HCT116 (cell line): Measurements from ENCODE around the gene HEXD. TPM values are rescaled to one million over a fixed set of nuclear protein-coding genes. Genes with fewer than 3 reads are reported as not detected.

ENCODE experiments used
- ATAC-seq: fragments of 200-7000 bp; cut with Tn5 transposase; 2 replicates; pipeline ENCODE4 v1.9.1; 2020; ENCODE audit warnings: mild to moderate bottlenecking, moderate library complexity
- BruUV-seq: library from RNA; stranded (reverse); fragments of 400-500 nt; replicated peaks from 2 replicates; lab custom pipeline; 2021; lab: Mats Ljungman, UMichigan
- CTCF ChIA-PET: fragments of 300-600 bp; sonication (Branson Sonifier 250); formaldehyde crosslinking; loops from one replicate; lab custom pipeline; 2021; ENCODE audit warnings: antibody characterized with exemption; lab: Charles Lee
- POLR2A ChIA-PET: fragments of 300-600, 350-600 bp; sonication (Branson Sonifier 250); formaldehyde crosslinking; loops from one replicate; lab custom pipeline; 2021; ENCODE audit warnings: antibody characterized with exemption; lab: Charles Lee
- RAD21 ChIA-PET, 2 experiments: fragments of 300-600 bp; sonication (Branson Sonifier 250); formaldehyde crosslinking; loops; one replicate each; lab custom pipeline; 2023; ENCODE audit warnings: low total read pairs in 2 of 2; ENCODE audit not compliant: uncharacterized antibody in 2 of 2, unreplicated experiment in 2 of 2, low non-redundant PET in 1 of 2; lab: Charles Lee
- DNase-seq: peaks from one replicate; pipeline ENCODE4 v3.0.0-alpha.2; 2010; ENCODE audit warnings: low read depth, low spot score
- H2AFZ ChIP-seq: fragments of 200-600 bp; shearing (Covaris generic), sonication (generic); 2 replicates; pipeline ENCODE4 v1.6.1; 2017; ENCODE audit warnings: low read depth, mixed run types, mixed read lengths, antibody characterized with exemption, low read length; ENCODE audit not compliant: poor library complexity, severe bottlenecking
- H3K27ac ChIP-seq: 2 replicates; pipeline ENCODE4 v1.5.1; 2012; ENCODE audit warnings: low read depth, low read length
- H3K27me3 ChIP-seq: fragments of 200-600 bp; sonication (generic); 2 replicates; pipeline ENCODE4 v1.6.1; 2016; ENCODE audit warnings: mixed run types, low read length, mixed read lengths; ENCODE audit not compliant: insufficient read depth
- H3K36me3 ChIP-seq, 2 experiments: fragments of 200-500 bp in 1 of 2; fragments of 200-600 bp in 1 of 2; sonication (Bioruptor generic) in 1 of 2; sonication (generic) in 1 of 2; 2 replicates each; pipeline versions ENCODE4 v1.5.1 to v1.6.1; 2014 to 2016; ENCODE audit warnings: low read length in 2 of 2, inconsistent platforms in 1 of 2, mixed read lengths in 1 of 2, mixed run types in 1 of 2; ENCODE audit not compliant: insufficient read depth in 2 of 2, control insufficient read depth in 1 of 2
- H3K4me1 ChIP-seq, 2 experiments: fragments of 200-600 bp in 1 of 2; sonication (generic) in 1 of 2; 2 replicates each; pipeline versions ENCODE4 v1.5.1 to v1.6.1; 2012 to 2017; ENCODE audit warnings: low read length in 2 of 2, inconsistent platforms in 1 of 2, mild to moderate bottlenecking in 1 of 2, mixed read lengths in 1 of 2, mixed run types in 1 of 2, moderate library complexity in 1 of 2; ENCODE audit not compliant: insufficient read depth in 2 of 2, control insufficient read depth in 1 of 2
- H3K4me2 ChIP-seq: fragments of 200-600 bp; sonication (generic); 2 replicates; pipeline ENCODE4 v1.6.1; 2017; ENCODE audit warnings: mixed run types, low read length, mixed read lengths
- H3K4me3 ChIP-seq, 2 experiments: fragments of 200-600 bp in 1 of 2; sonication (generic) in 1 of 2; replicated peaks in 1 of 2; 2 replicates each; pipeline ENCODE4 v1.5.1; 2011 to 2016; ENCODE audit warnings: low read length in 2 of 2, control low read depth in 1 of 2, low read depth in 1 of 2, mild to moderate bottlenecking in 1 of 2, mixed read lengths in 1 of 2, mixed run types in 1 of 2
- H3K79me2 ChIP-seq: fragments of 200-600 bp; sonication (generic); 2 replicates; pipeline ENCODE4 v1.6.1; 2017; ENCODE audit warnings: mild to moderate bottlenecking, mixed run types, low read length, moderate library complexity, mixed read lengths; ENCODE audit not compliant: insufficient read depth
- H3K9ac ChIP-seq: fragments of 200-600 bp; sonication (generic); 2 replicates; pipeline ENCODE4 v1.6.1; 2016; ENCODE audit warnings: low read length, mixed read lengths
- H3K9me2 ChIP-seq: fragments of 200-600 bp; sonication (generic), shearing (Covaris generic); 2 replicates; pipeline ENCODE4 v1.6.1; 2017; ENCODE audit warnings: mixed run types, mild to moderate bottlenecking, moderate library complexity; ENCODE audit not compliant: insufficient read depth
- H3K9me3 ChIP-seq, 2 experiments: fragments of 200-500 bp in 1 of 2; fragments of 200-600 bp in 1 of 2; sonication (Bioruptor generic) in 1 of 2; sonication (generic) in 1 of 2; 2 replicates each; pipeline ENCODE4 v1.6.1; 2014 to 2017; ENCODE audit warnings: low read length in 2 of 2, mixed read lengths in 2 of 2, inconsistent platforms in 1 of 2, low read depth in 1 of 2, mild to moderate bottlenecking in 1 of 2, mixed run types in 1 of 2, moderate library complexity in 1 of 2; ENCODE audit not compliant: control insufficient read depth in 1 of 2, insufficient read depth in 1 of 2
- H4K20me1 ChIP-seq: fragments of 200-600 bp; sonication (generic), shearing (Covaris generic); 2 replicates; pipeline ENCODE4 v1.6.1; 2017; ENCODE audit warnings: mixed run types, mild to moderate bottlenecking, moderate library complexity; ENCODE audit not compliant: insufficient read depth
- ATF3 ChIP-seq: IDR thresholded peaks from 2 replicates; pipeline ENCODE4 v1.6.1; 2012
- CTCF ChIP-seq, 3 experiments: fragments of 200-600 bp in 1 of 3; sonication (generic) in 1 of 3; IDR thresholded peaks in 2 of 3; conservative IDR thresholded peaks in 1 of 3; 2 replicates each; pipeline ENCODE4 v1.5.1; 2012 to 2017; ENCODE audit warnings: low read depth in 2 of 3, low read length in 2 of 3, antibody characterized with exemption in 1 of 3, borderline replicate concordance in 1 of 3, control low read depth in 1 of 3, mild to moderate bottlenecking in 1 of 3, mixed read lengths in 1 of 3, mixed run types in 1 of 3, moderate library complexity in 1 of 3; ENCODE audit not compliant: insufficient read depth in 1 of 3
- EZH2 ChIP-seq: fragments of 200-600 bp; sonication (generic); IDR thresholded peaks from 2 replicates; pipeline ENCODE4 v1.6.1; 2017; ENCODE audit warnings: antibody characterized with exemption, mixed run types
- YY1 ChIP-seq: IDR thresholded peaks from 2 replicates; pipeline ENCODE4 v1.6.1; 2011; ENCODE audit warnings: low read length, low read depth, moderate library complexity, mild to moderate bottlenecking; ENCODE audit not compliant: insufficient replicate concordance; ENCODE audit errors: extremely low read depth
- ZFX ChIP-seq: fragments of 450-650 bp; IDR thresholded peaks from 2 replicates; pipeline ENCODE4 v1.6.1; 2017
- ZNF274 ChIP-seq: fragments of 200-500 bp; sonication (Bioruptor generic); IDR thresholded peaks from 2 replicates; pipeline ENCODE4 v1.6.1; 2014; ENCODE audit warnings: mild to moderate bottlenecking, low read depth, low read length, inconsistent platforms
- intact Hi-C: fragments of 100-400 bp; cut with micrococcal nuclease; formaldehyde crosslinking; loops from 2 replicates; pipeline ENCODE4 v1.10.0; 2022
- total RNA-seq: library from RNA; stranded (reverse); gene quantifications from one replicate; pipeline ENCODE4 v1.2.1, GENCODE V29; 2021; ENCODE audit not compliant: unreplicated experiment

The HEXD gene
- total RNA-seq, 1 experiment from 2014 or later: 45.2 TPM

GRCh38 chr17:82390860-82391435 lies 27.2 kb upstream of the HEXD start:
- Histone ChIP-seq H2AFZ (no peak overlapping the region), H4K20me1 (no peaks in the 10 kb centered on the region), H3K4me2 (no peak overlapping the region), H3K79me2 (no peaks in the 10 kb centered on the region), H3K27ac (no peak overlapping the region), H3K9me3 (no peaks in the 10 kb centered on the region), H3K27me3 (no peaks in the 10 kb centered on the region), H3K9ac (no peak overlapping the region), H3K4me3 (no peak overlapping the region), H3K4me1 (peaks cover 0 to 13% of the 10 kb centered on the region in 2 experiments; a peak in 3 of 4 replicates), H3K36me3 (no peaks in the 10 kb centered on the region), H3K9me2 (no peaks in the 10 kb centered on the region)
- no peak for ATAC-seq
- RAD21 ChIA-PET: no interaction called here
- POLR2A ChIA-PET: no interaction called here
- CTCF ChIA-PET: no interaction called here
- TF ChIP-seq ATF3 (no peak), YY1 (no peak), EZH2 (no peak), ZNF274 (no peak), ZFX (no peak), CTCF (IDR thresholded peaks at IDR 0.05 in 2 of 3, conservative IDR thresholded peaks at IDR 0.05 in 1 of 3; ENCODE audit: borderline replicate concordance in 1 of 3, insufficient read depth in 1 of 3, low read depth in 2 of 3, low read length in 2 of 3) (no peak)
- DNase-seq: no peak
- BruUV-seq: no TSS peak
- intact Hi-C loops: no loop called here
